Measurements from ENCODE around the gene FAM168B. TPM values are rescaled to one million over a fixed set of nuclear protein-coding genes. Genes with fewer than 3 reads are reported as not detected.

FAM168B gene
- total and polyA plus RNA-seq, 12 donors, result 17.3 to 112 (median 85.0) TPM

GRCh38 chr2:131004446-131005209, 88.6 kb downstream of the FAM168B start:
- no peak for ATAC-seq
- no peak for TF ChIP-seq CTCF (IDR thresholded peaks at IDR 0.05)
- intact Hi-C loops (cut with DNase I), result no loop called here
- Histone ChIP-seq H3K4me1 (no peaks in the 10 kb centered on the region), H3K9me3 (no peaks in the 10 kb centered on the region), H3K27me3 (peaks cover 0 to 27% (median 20%) of the 10 kb centered on the region in 7 donors), H3K27ac (no peak overlapping the region), H3K36me3 (no peaks in the 10 kb centered on the region), H3K4me3 (no peak overlapping the region)
- DNase-seq, result no peak
- 87 to 90% methylated on average over 11 of the region's 11 CpGs for WGBS, 2 donors

GRCh38 chr2:130998561-130998960, 94.7 kb downstream of the FAM168B start:
- Histone ChIP-seq H3K36me3 (no peaks in the 10 kb centered on the region), H3K4me1 (no peaks in the 10 kb centered on the region), H3K27ac (no peak overlapping the region), H3K9me3 (no peaks in the 10 kb centered on the region), H3K4me3 (no peak overlapping the region), H3K27me3 (peaks cover 0 to 39% (median 23%) of the 10 kb centered on the region in 7 donors)
- ATAC-seq, result no peak
- no peak for DNase-seq
- WGBS, 2 donors, result 68 to 77% methylated on average over 6 of the region's 6 CpGs
- TF ChIP-seq CTCF (IDR thresholded peaks at IDR 0.05), result no peak
- intact Hi-C loops (cut with DNase I), result no loop called here

Other genes with a start within 250 kb of the FAM168B start
- 10 to 100 TPM; 24.7 to 50.4 (median 38.0) TPM for gene PLEKHB2, start 11.9 kb upstream of the FAM168B start, total RNA-seq
- 10 to 100 TPM in 1 of 2 donors, 1 to 10 TPM in 1; 8.7 to 27.7 TPM for gene PLEKHB2, start 11.9 kb upstream of the FAM168B start, polyA plus RNA-seq
- gene POTEE, start 116.1 kb upstream of the FAM168B start, total RNA-seq, result under 1 TPM in 4 of 10 donors, not detected in 6; 0.05 to 0.79 (median 0.10) TPM
- gene POTEE, start 116.1 kb upstream of the FAM168B start, polyA plus RNA-seq, result not detected